GM18951 (cell line): ENCODE results near the gene FAM3A.

Source experiments
- POLR2A ChIP-seq: IDR thresholded peaks from 4 replicates; pipeline ENCODE4 v1.6.1; 2011; ENCODE audit warnings: mild to moderate bottlenecking; ENCODE audit not compliant: insufficient read length, insufficient read depth; ENCODE audit errors: extremely low read depth
- in situ Hi-C: fragments of 300-500 bp; cut with MboI; formaldehyde crosslinking; loops from one replicate; pipeline ENCODE4 v1.12.0; 2022; ENCODE audit warnings: low sequenced_read_pairs, mixed read lengths, inconsistent platforms; ENCODE audit not compliant: unreplicated experiment

Gene FAM3A

GRCh38 chrX:154464806-154465365 is 51.1 kb downstream of the FAM3A start:
- in situ Hi-C loops, result no loop called here
- no peak for TF ChIP-seq POLR2A

- TF ChIP-seq POLR2A, result no peak
- in situ Hi-C loops, result no loop called here
These were observed 52.3 kb downstream of the FAM3A start for GRCh38 chrX:154463611-154464220.

DNA sequence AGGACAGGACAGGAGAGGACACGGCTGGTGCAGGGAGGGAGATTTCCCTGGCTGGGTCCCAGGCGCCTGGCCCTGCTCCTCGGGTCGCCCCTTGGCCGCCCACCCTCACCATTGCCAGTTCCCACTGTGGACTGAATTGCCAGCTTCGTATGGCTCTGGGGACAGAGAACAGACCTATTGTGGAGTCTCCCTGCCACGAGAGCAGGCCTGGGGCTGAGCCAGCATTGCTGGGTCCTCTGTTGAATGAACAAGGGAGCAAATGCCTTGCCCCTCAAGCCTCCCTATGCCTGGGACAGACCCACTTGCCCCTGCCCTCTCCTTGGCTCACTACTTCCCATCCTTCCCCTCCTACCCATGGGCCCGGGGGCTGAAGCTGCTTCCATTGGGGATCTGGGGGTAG is 53.6 kb downstream of the FAM3A start:
- TF ChIP-seq POLR2A, result no peak
- in situ Hi-C loops, result no loop called here

- in situ Hi-C loops, result no loop called here
- TF ChIP-seq POLR2A, result no peak
These were observed 55.7 kb downstream of the FAM3A start for GRCh38 chrX:154460326-154460725.

DNA sequence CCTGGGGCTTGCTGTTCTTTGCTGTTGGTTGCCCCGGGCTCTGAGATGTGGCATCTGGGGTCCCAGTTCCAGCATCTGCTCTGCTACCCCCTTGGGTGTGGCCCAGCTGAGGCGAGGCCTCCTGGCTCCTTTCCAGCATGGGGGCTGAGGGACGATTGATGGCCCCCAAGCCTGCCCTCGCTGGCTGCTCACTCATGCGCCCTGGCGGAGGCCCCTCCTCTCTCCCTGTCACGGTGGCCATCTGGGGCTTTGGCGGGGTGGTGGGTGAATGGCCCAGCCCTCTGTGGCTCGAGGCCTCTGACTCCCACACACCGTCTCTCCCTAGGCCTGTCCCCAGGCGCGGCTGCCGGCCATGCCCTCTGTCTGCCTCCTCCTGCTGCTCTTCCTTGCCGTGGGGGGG is 56.2 kb downstream of the FAM3A start:
- TF ChIP-seq POLR2A, result no peak
- in situ Hi-C loops, result no loop called here

DNA sequence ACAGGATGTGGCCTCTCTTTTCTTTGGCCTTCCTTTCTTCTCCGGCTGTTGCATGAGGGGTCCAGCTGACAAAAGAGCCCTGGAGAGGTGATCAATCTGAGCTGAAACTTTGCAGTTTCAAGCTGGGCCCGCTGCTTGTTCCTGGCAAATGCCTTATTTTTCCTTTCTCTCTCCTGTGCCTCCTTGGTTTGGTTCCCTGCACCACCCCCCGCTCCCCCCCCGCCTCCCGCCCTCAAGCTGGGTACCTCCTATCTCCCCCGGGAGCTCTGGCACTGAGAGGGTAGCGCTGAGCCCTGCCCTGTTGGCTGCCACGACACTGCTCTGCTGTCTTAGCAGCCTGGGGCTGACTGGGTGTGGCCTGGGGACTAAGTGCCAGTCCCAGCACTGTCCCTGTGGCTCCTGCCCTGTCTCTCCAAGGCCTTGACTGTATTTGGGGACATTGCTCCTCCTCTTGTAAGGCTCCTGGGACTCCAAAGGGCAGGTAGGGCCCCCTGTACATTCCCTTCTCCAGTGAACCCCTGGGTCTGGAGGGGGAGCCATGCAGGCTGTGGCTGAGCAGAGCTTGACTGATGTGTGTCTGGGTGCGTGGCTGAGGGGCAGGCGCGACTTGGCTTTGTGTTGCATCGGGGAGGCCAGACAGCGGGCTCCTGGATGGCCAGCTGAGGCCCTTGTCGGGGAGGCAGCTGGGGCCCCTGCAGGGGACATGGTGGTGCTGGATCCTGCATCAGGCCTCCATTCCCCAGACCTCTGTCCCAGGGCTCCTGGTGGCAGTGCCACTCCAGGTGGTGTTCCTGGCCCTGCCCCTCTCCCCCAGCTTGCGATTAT is 56.9 kb downstream of the FAM3A start:
- no peak for TF ChIP-seq POLR2A
- in situ Hi-C loops, result no loop called here

- in situ Hi-C loops, result no loop called here
- TF ChIP-seq POLR2A, result peak; percentile 80
These were observed 57.7 kb downstream of the FAM3A start, which contains the start of gene PLXNA3 for GRCh38 chrX:154458116-154458953. Gene PLXNA3 (plus strand): TSS chrX:154458281. CDS start chrX:154460184, 1,903 bp downstream.

DNA sequence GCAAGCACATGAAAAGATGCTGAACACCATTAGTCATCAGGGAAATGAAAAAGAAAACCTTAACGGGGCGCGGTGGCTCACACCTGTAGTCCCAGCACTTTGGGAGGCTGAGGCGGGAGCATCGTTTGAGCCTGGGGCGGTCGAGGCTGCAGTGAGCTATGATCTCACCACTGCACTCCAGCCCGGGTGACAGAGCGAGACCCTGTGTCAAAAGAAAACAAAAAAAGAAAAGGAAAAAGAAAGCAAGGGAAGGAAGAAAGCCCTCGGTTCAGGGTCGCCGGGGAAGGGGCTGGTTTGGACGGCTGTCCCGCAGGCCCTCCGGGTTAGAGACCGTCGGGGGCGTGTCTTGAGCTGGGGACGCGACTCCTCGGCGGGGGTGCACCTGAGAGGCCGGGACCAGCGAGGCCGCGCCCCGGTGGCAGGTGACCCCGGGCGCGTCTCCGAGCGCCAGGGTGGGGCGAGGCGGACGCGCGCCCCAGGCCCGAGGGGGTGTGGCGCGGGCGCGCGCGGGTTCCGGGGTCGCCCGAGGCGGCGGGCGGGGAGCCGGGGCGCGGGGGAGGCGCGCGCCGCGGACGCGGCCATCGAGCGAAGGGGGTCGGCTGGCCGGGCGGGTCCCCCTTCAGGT is 58.4 kb downstream of the FAM3A start:
- in situ Hi-C loops, result no loop called here
- TF ChIP-seq POLR2A, result no peak
